HCT116 (cell line): ENCODE measurements around the gene IL17REL. TPM values are rescaled to one million over a fixed set of nuclear protein-coding genes. Genes with fewer than 3 reads are reported as not detected.

ENCODE experiments used
- ATAC-seq: fragments of 200-7000 bp; cut with Tn5 transposase; 2 replicates; pipeline ENCODE4 v1.9.1; 2020; ENCODE audit warnings: mild to moderate bottlenecking, moderate library complexity
- BruUV-seq: library from RNA; stranded (reverse); fragments of 400-500 nt; replicated peaks from 2 replicates; lab custom pipeline; 2021; lab: Mats Ljungman, UMichigan
- CTCF ChIA-PET: fragments of 300-600 bp; sonication (Branson Sonifier 250); formaldehyde crosslinking; loops from one replicate; lab custom pipeline; 2021; ENCODE audit warnings: antibody characterized with exemption; lab: Charles Lee
- POLR2A ChIA-PET: fragments of 300-600, 350-600 bp; sonication (Branson Sonifier 250); formaldehyde crosslinking; loops from one replicate; lab custom pipeline; 2021; ENCODE audit warnings: antibody characterized with exemption; lab: Charles Lee
- RAD21 ChIA-PET, 2 experiments: fragments of 300-600 bp; sonication (Branson Sonifier 250); formaldehyde crosslinking; loops; one replicate each; lab custom pipeline; 2023; ENCODE audit warnings: low total read pairs in 2 of 2; ENCODE audit not compliant: uncharacterized antibody in 2 of 2, unreplicated experiment in 2 of 2, low non-redundant PET in 1 of 2; lab: Charles Lee
- DNase-seq: peaks from one replicate; pipeline ENCODE4 v3.0.0-alpha.2; 2010; ENCODE audit warnings: low read depth, low spot score
- H2AFZ ChIP-seq: fragments of 200-600 bp; shearing (Covaris generic), sonication (generic); 2 replicates; pipeline ENCODE4 v1.6.1; 2017; ENCODE audit warnings: low read depth, mixed run types, mixed read lengths, antibody characterized with exemption, low read length; ENCODE audit not compliant: poor library complexity, severe bottlenecking
- H3K27ac ChIP-seq: 2 replicates; pipeline ENCODE4 v1.5.1; 2012; ENCODE audit warnings: low read depth, low read length
- H3K27me3 ChIP-seq: fragments of 200-600 bp; sonication (generic); 2 replicates; pipeline ENCODE4 v1.6.1; 2016; ENCODE audit warnings: mixed run types, low read length, mixed read lengths; ENCODE audit not compliant: insufficient read depth
- H3K36me3 ChIP-seq, 2 experiments: fragments of 200-500 bp in 1 of 2; fragments of 200-600 bp in 1 of 2; sonication (Bioruptor generic) in 1 of 2; sonication (generic) in 1 of 2; 2 replicates each; pipeline versions ENCODE4 v1.5.1 to v1.6.1; 2014 to 2016; ENCODE audit warnings: low read length in 2 of 2, inconsistent platforms in 1 of 2, mixed read lengths in 1 of 2, mixed run types in 1 of 2; ENCODE audit not compliant: insufficient read depth in 2 of 2, control insufficient read depth in 1 of 2
- H3K4me1 ChIP-seq, 2 experiments: fragments of 200-600 bp in 1 of 2; sonication (generic) in 1 of 2; 2 replicates each; pipeline versions ENCODE4 v1.5.1 to v1.6.1; 2012 to 2017; ENCODE audit warnings: low read length in 2 of 2, inconsistent platforms in 1 of 2, mild to moderate bottlenecking in 1 of 2, mixed read lengths in 1 of 2, mixed run types in 1 of 2, moderate library complexity in 1 of 2; ENCODE audit not compliant: insufficient read depth in 2 of 2, control insufficient read depth in 1 of 2
- H3K4me2 ChIP-seq: fragments of 200-600 bp; sonication (generic); 2 replicates; pipeline ENCODE4 v1.6.1; 2017; ENCODE audit warnings: mixed run types, low read length, mixed read lengths
- H3K4me3 ChIP-seq, 2 experiments: fragments of 200-600 bp in 1 of 2; sonication (generic) in 1 of 2; replicated peaks in 1 of 2; 2 replicates each; pipeline ENCODE4 v1.5.1; 2011 to 2016; ENCODE audit warnings: low read length in 2 of 2, control low read depth in 1 of 2, low read depth in 1 of 2, mild to moderate bottlenecking in 1 of 2, mixed read lengths in 1 of 2, mixed run types in 1 of 2
- H3K79me2 ChIP-seq: fragments of 200-600 bp; sonication (generic); 2 replicates; pipeline ENCODE4 v1.6.1; 2017; ENCODE audit warnings: mild to moderate bottlenecking, mixed run types, low read length, moderate library complexity, mixed read lengths; ENCODE audit not compliant: insufficient read depth
- H3K9ac ChIP-seq: fragments of 200-600 bp; sonication (generic); 2 replicates; pipeline ENCODE4 v1.6.1; 2016; ENCODE audit warnings: low read length, mixed read lengths
- H3K9me2 ChIP-seq: fragments of 200-600 bp; sonication (generic), shearing (Covaris generic); 2 replicates; pipeline ENCODE4 v1.6.1; 2017; ENCODE audit warnings: mixed run types, mild to moderate bottlenecking, moderate library complexity; ENCODE audit not compliant: insufficient read depth
- H3K9me3 ChIP-seq, 2 experiments: fragments of 200-500 bp in 1 of 2; fragments of 200-600 bp in 1 of 2; sonication (Bioruptor generic) in 1 of 2; sonication (generic) in 1 of 2; 2 replicates each; pipeline ENCODE4 v1.6.1; 2014 to 2017; ENCODE audit warnings: low read length in 2 of 2, mixed read lengths in 2 of 2, inconsistent platforms in 1 of 2, low read depth in 1 of 2, mild to moderate bottlenecking in 1 of 2, mixed run types in 1 of 2, moderate library complexity in 1 of 2; ENCODE audit not compliant: control insufficient read depth in 1 of 2, insufficient read depth in 1 of 2
- H4K20me1 ChIP-seq: fragments of 200-600 bp; sonication (generic), shearing (Covaris generic); 2 replicates; pipeline ENCODE4 v1.6.1; 2017; ENCODE audit warnings: mixed run types, mild to moderate bottlenecking, moderate library complexity; ENCODE audit not compliant: insufficient read depth
- CBX3 ChIP-seq: IDR thresholded peaks from 2 replicates; pipeline ENCODE4 v1.6.1; 2012; ENCODE audit warnings: low read depth
- CEBPB ChIP-seq: IDR thresholded peaks from 2 replicates; pipeline ENCODE4 v1.6.1; 2012; ENCODE audit warnings: low read depth
- ELF1 ChIP-seq: IDR thresholded peaks from 2 replicates; pipeline ENCODE4 v1.6.1; 2012; ENCODE audit warnings: low read depth, borderline replicate concordance
- EZH2 ChIP-seq: fragments of 200-600 bp; sonication (generic); IDR thresholded peaks from 2 replicates; pipeline ENCODE4 v1.6.1; 2017; ENCODE audit warnings: antibody characterized with exemption, mixed run types
- EZH2phosphoT487 ChIP-seq: fragments of 200-600 bp; IDR thresholded peaks from 2 replicates; pipeline ENCODE4 v1.6.1; 2018; ENCODE audit warnings: antibody characterized with exemption, borderline replicate concordance
- JUND ChIP-seq: IDR thresholded peaks from 2 replicates; pipeline ENCODE4 v1.6.1; 2012
- POLR2A ChIP-seq: IDR thresholded peaks from 2 replicates; pipeline ENCODE4 v1.7.0; 2011; ENCODE audit warnings: borderline replicate concordance; ENCODE audit not compliant: insufficient read depth, insufficient read length; ENCODE audit errors: extremely low read depth
- POLR2AphosphoS5 ChIP-seq: IDR thresholded peaks from 2 replicates; pipeline ENCODE4 v1.6.1; 2011; ENCODE audit warnings: mild to moderate bottlenecking, low read depth, low read length, moderate library complexity
- RAD21 ChIP-seq: IDR thresholded peaks from 2 replicates; pipeline ENCODE4 v1.6.1; 2012; ENCODE audit warnings: low read depth, mild to moderate bottlenecking
- SIN3A ChIP-seq: IDR thresholded peaks from 2 replicates; pipeline ENCODE4 v1.6.1; 2012; ENCODE audit warnings: low read depth
- SRF ChIP-seq: IDR thresholded peaks from 2 replicates; pipeline ENCODE4 v1.6.1; 2012; ENCODE audit warnings: low read depth
- TCF7L2 ChIP-seq: IDR thresholded peaks from 2 replicates; pipeline ENCODE4 v1.7.0; 2011; ENCODE audit warnings: borderline replicate concordance, inconsistent platforms; ENCODE audit not compliant: insufficient read depth, insufficient read length; ENCODE audit errors: extremely low read depth
- YY1 ChIP-seq: IDR thresholded peaks from 2 replicates; pipeline ENCODE4 v1.6.1; 2011; ENCODE audit warnings: low read length, low read depth, moderate library complexity, mild to moderate bottlenecking; ENCODE audit not compliant: insufficient replicate concordance; ENCODE audit errors: extremely low read depth
- ZFX ChIP-seq: fragments of 450-650 bp; IDR thresholded peaks from 2 replicates; pipeline ENCODE4 v1.6.1; 2017
- intact Hi-C: fragments of 100-400 bp; cut with micrococcal nuclease; formaldehyde crosslinking; loops from 2 replicates; pipeline ENCODE4 v1.10.0; 2022
- total RNA-seq: library from RNA; stranded (reverse); gene quantifications from one replicate; pipeline ENCODE4 v1.2.1, GENCODE V29; 2021; ENCODE audit not compliant: unreplicated experiment
- TF ChIP-seq, protein P1 (sequence below): IDR thresholded peaks from 2 replicates; pipeline ENCODE4 v1.6.1; 2012
- TF ChIP-seq, protein P2 (sequence below), 3 experiments: fragments of 200-600 bp in 1 of 3; sonication (generic) in 1 of 3; IDR thresholded peaks in 2 of 3; conservative IDR thresholded peaks in 1 of 3; 2 replicates each; pipeline ENCODE4 v1.5.1; 2012 to 2017; ENCODE audit warnings: low read depth in 2 of 3, low read length in 2 of 3, antibody characterized with exemption in 1 of 3, borderline replicate concordance in 1 of 3, control low read depth in 1 of 3, mild to moderate bottlenecking in 1 of 3, mixed read lengths in 1 of 3, mixed run types in 1 of 3, moderate library complexity in 1 of 3; ENCODE audit not compliant: insufficient read depth in 1 of 3
- TF ChIP-seq, protein P3 (sequence below): IDR thresholded peaks from 2 replicates; pipeline ENCODE4 v1.6.1; 2012; ENCODE audit warnings: low read depth
- TF ChIP-seq, protein P4 (sequence below): IDR thresholded peaks from 2 replicates; pipeline ENCODE4 v1.6.1; 2011; ENCODE audit warnings: mild to moderate bottlenecking, low read length, moderate library complexity; ENCODE audit not compliant: insufficient replicate concordance; ENCODE audit errors: extremely low read depth

IL17REL gene
- total RNA-seq, 1 experiment from 2014 or later: not detected

DNA sequence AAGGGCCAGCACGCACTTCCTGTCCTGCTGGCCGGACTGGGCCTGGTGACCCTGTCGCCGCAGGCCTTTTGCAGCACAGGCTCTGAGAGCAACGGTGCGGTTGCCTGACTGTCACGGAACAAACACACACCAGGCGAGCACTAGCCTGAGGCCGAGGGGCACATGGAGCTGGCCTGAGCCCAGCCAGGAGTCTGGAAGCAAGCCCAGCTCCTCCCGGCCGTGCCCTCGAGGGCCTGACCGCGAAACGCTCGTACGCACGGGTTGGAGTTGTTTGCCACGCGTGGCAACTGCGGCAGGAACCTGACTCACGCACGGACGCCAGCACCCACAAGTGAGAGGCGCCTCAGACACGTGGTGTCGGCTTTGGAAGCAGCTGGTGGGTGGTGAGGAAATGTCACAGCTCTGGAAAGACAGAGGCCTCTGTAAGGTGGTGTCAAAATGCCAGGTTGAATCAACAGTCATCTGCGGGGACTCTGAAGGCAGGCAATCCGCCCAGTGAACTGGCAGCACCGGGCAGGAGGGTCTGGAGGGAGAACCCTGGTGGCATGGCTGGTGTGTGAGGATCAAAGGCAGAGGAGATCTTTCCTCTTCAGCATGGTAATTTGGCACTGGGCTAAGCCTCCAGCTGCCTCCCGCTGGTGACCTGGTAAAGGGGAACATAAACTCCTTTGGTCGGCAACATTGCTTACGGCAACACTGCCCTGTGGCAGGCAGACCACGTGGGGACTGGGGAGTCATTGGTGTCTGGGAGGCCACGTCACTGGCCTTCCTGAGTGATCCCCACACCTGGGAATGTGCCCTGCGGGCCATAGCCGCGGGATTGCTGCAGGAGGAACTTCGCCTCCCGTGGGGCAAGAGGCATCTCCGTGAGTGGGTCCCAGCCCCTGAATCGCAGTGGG lies 15.3 kb upstream of the IL17REL start:
- Histone ChIP-seq H3K27me3 (no peaks in the 10 kb centered on the region), H3K36me3 (no peaks in the 10 kb centered on the region), H3K9me3 (no peaks in the 10 kb centered on the region), H3K4me1 (peaks cover 4 to 13% of the 10 kb centered on the region in 2 experiments; a peak in 2 of 4 replicates), H3K27ac (no peak overlapping the region), H3K9ac (no peak overlapping the region), H3K4me2 (no peak overlapping the region), H3K9me2 (no peaks in the 10 kb centered on the region), H3K79me2 (no peaks in the 10 kb centered on the region), H4K20me1 (no peaks in the 10 kb centered on the region), H3K4me3 (no peak overlapping the region), H2AFZ (no peak overlapping the region)
- DNase-seq (no peak), ATAC-seq (no peak)
- ChIA-PET RAD21 (interaction anchor here in 1 of 2 experiments (0.6 kb wide), 1 partner anchor 97 kb away, joined by 3 read pairs; no protein-coding TSS in a partner anchor), CTCF (interaction anchor here (1.0 kb wide), 1 partner anchor 98 kb away, joined by 4 read pairs; no protein-coding TSS in a partner anchor), POLR2A (no interaction called here)
- intact Hi-C loops: no loop called here
- BruUV-seq: no TSS peak
- no peak for TF ChIP-seq JUND
- no peak for TF ChIP-seq POLR2A
- no peak for TF ChIP-seq SIN3A
- TF ChIP-seq, protein P1, sequence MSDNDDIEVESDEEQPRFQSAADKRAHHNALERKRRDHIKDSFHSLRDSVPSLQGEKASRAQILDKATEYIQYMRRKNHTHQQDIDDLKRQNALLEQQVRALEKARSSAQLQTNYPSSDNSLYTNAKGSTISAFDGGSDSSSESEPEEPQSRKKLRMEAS: no peak
- TF ChIP-seq ELF1: no peak
- no peak for TF ChIP-seq CEBPB
- TF ChIP-seq, protein P2, sequence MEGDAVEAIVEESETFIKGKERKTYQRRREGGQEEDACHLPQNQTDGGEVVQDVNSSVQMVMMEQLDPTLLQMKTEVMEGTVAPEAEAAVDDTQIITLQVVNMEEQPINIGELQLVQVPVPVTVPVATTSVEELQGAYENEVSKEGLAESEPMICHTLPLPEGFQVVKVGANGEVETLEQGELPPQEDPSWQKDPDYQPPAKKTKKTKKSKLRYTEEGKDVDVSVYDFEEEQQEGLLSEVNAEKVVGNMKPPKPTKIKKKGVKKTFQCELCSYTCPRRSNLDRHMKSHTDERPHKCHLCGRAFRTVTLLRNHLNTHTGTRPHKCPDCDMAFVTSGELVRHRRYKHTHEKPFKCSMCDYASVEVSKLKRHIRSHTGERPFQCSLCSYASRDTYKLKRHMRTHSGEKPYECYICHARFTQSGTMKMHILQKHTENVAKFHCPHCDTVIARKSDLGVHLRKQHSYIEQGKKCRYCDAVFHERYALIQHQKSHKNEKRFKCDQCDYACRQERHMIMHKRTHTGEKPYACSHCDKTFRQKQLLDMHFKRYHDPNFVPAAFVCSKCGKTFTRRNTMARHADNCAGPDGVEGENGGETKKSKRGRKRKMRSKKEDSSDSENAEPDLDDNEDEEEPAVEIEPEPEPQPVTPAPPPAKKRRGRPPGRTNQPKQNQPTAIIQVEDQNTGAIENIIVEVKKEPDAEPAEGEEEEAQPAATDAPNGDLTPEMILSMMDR (IDR thresholded peaks at IDR 0.05 in 2 of 3, conservative IDR thresholded peaks at IDR 0.05 in 1 of 3; ENCODE audit: borderline replicate concordance in 1 of 3, insufficient read depth in 1 of 3, low read depth in 2 of 3, low read length in 2 of 3): no peak
- TF ChIP-seq CBX3: no peak
- no peak for TF ChIP-seq YY1
- TF ChIP-seq RAD21: no peak
- TF ChIP-seq SRF: no peak
- TF ChIP-seq ZFX: no peak
- TF ChIP-seq POLR2AphosphoS5: no peak
- TF ChIP-seq, protein P3, sequence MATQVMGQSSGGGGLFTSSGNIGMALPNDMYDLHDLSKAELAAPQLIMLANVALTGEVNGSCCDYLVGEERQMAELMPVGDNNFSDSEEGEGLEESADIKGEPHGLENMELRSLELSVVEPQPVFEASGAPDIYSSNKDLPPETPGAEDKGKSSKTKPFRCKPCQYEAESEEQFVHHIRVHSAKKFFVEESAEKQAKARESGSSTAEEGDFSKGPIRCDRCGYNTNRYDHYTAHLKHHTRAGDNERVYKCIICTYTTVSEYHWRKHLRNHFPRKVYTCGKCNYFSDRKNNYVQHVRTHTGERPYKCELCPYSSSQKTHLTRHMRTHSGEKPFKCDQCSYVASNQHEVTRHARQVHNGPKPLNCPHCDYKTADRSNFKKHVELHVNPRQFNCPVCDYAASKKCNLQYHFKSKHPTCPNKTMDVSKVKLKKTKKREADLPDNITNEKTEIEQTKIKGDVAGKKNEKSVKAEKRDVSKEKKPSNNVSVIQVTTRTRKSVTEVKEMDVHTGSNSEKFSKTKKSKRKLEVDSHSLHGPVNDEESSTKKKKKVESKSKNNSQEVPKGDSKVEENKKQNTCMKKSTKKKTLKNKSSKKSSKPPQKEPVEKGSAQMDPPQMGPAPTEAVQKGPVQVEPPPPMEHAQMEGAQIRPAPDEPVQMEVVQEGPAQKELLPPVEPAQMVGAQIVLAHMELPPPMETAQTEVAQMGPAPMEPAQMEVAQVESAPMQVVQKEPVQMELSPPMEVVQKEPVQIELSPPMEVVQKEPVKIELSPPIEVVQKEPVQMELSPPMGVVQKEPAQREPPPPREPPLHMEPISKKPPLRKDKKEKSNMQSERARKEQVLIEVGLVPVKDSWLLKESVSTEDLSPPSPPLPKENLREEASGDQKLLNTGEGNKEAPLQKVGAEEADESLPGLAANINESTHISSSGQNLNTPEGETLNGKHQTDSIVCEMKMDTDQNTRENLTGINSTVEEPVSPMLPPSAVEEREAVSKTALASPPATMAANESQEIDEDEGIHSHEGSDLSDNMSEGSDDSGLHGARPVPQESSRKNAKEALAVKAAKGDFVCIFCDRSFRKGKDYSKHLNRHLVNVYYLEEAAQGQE: no peak
- TF ChIP-seq EZH2phosphoT487: no peak
- TF ChIP-seq, protein P4, sequence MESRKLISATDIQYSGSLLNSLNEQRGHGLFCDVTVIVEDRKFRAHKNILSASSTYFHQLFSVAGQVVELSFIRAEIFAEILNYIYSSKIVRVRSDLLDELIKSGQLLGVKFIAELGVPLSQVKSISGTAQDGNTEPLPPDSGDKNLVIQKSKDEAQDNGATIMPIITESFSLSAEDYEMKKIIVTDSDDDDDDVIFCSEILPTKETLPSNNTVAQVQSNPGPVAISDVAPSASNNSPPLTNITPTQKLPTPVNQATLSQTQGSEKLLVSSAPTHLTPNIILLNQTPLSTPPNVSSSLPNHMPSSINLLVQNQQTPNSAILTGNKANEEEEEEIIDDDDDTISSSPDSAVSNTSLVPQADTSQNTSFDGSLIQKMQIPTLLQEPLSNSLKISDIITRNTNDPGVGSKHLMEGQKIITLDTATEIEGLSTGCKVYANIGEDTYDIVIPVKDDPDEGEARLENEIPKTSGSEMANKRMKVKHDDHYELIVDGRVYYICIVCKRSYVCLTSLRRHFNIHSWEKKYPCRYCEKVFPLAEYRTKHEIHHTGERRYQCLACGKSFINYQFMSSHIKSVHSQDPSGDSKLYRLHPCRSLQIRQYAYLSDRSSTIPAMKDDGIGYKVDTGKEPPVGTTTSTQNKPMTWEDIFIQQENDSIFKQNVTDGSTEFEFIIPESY: no peak
- no peak for TF ChIP-seq TCF7L2
- TF ChIP-seq EZH2: no peak
